HL-60 (cell line): ENCODE results near the gene RCC2.

ENCODE experiments used
- DNase-seq, 2 experiments: peaks; one replicate each; pipeline ENCODE4 v3.0.0-alpha.2; 2010 to 2020; ENCODE audit warnings: low read depth in 1 of 2, low spot score in 1 of 2
- H3K27ac ChIP-seq: fragments of 250-450 bp; sonication (Bioruptor Pico); replicated peaks from 2 replicates; pipeline ENCODE4 v1.5.1; 2020; ENCODE audit warnings: mild to moderate bottlenecking, moderate library complexity
- H3K27me3 ChIP-seq: fragments of 250-450 bp; sonication (Bioruptor Pico); 2 replicates; pipeline ENCODE4 v1.5.1; 2021; ENCODE audit warnings: mild to moderate bottlenecking, moderate library complexity; ENCODE audit not compliant: insufficient read depth, poor library complexity, severe bottlenecking
- H3K4me3 ChIP-seq: replicated peaks from 2 replicates; pipeline ENCODE4 v1.5.1; 2011; ENCODE audit warnings: mild to moderate bottlenecking, control low read depth, low read length; ENCODE audit not compliant: insufficient read depth
- CTCF ChIP-seq: IDR thresholded peaks from one replicate; pipeline ENCODE4 v1.5.1; 2011; ENCODE audit warnings: low read length, control low read depth, inconsistent platforms; ENCODE audit not compliant: insufficient read depth
- GABPA ChIP-seq: IDR thresholded peaks from 2 replicates; pipeline ENCODE4 v1.6.1; 2012; ENCODE audit warnings: low read depth
- POLR2AphosphoS5 ChIP-seq: IDR thresholded peaks from 2 replicates; pipeline ENCODE4 v1.6.1; 2012; ENCODE audit warnings: low read depth
- SPI1 ChIP-seq: IDR thresholded peaks from 2 replicates; pipeline ENCODE4 v1.6.1; 2012; ENCODE audit warnings: low read depth, mild to moderate bottlenecking, borderline replicate concordance
- TF ChIP-seq, protein P1 (sequence below): IDR thresholded peaks from 2 replicates; pipeline ENCODE4 v1.6.1; 2012; ENCODE audit warnings: low read depth; ENCODE audit not compliant: insufficient replicate concordance

Gene RCC2

GRCh38 chr1:17427696-17428660 lies 11.5 kb downstream of the RCC2 start:
- Histone ChIP-seq H3K27ac (no peak overlapping the region), H3K4me3 (no peak overlapping the region), H3K27me3 (no peaks in the 10 kb centered on the region)
- no peak for TF ChIP-seq POLR2AphosphoS5
- no peak for TF ChIP-seq SPI1
- TF ChIP-seq, protein P1, sequence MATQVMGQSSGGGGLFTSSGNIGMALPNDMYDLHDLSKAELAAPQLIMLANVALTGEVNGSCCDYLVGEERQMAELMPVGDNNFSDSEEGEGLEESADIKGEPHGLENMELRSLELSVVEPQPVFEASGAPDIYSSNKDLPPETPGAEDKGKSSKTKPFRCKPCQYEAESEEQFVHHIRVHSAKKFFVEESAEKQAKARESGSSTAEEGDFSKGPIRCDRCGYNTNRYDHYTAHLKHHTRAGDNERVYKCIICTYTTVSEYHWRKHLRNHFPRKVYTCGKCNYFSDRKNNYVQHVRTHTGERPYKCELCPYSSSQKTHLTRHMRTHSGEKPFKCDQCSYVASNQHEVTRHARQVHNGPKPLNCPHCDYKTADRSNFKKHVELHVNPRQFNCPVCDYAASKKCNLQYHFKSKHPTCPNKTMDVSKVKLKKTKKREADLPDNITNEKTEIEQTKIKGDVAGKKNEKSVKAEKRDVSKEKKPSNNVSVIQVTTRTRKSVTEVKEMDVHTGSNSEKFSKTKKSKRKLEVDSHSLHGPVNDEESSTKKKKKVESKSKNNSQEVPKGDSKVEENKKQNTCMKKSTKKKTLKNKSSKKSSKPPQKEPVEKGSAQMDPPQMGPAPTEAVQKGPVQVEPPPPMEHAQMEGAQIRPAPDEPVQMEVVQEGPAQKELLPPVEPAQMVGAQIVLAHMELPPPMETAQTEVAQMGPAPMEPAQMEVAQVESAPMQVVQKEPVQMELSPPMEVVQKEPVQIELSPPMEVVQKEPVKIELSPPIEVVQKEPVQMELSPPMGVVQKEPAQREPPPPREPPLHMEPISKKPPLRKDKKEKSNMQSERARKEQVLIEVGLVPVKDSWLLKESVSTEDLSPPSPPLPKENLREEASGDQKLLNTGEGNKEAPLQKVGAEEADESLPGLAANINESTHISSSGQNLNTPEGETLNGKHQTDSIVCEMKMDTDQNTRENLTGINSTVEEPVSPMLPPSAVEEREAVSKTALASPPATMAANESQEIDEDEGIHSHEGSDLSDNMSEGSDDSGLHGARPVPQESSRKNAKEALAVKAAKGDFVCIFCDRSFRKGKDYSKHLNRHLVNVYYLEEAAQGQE: no peak
- TF ChIP-seq CTCF: no peak
- TF ChIP-seq GABPA: no peak
- DNase-seq: no peak

GRCh38 chr1:17425806-17426600 lies 13.5 kb downstream of the RCC2 start:
- no peak overlapping the region for H3K4me3 ChIP-seq
- H3K27ac ChIP-seq: no peak overlapping the region
- TF ChIP-seq GABPA (no peak), POLR2AphosphoS5 (0 out of 2 replicates have a peak, but pooled peaks have one; percentile 11)
- DNase-seq: no peak
- no peaks in the 10 kb centered on the region for H3K27me3 ChIP-seq

DNA sequence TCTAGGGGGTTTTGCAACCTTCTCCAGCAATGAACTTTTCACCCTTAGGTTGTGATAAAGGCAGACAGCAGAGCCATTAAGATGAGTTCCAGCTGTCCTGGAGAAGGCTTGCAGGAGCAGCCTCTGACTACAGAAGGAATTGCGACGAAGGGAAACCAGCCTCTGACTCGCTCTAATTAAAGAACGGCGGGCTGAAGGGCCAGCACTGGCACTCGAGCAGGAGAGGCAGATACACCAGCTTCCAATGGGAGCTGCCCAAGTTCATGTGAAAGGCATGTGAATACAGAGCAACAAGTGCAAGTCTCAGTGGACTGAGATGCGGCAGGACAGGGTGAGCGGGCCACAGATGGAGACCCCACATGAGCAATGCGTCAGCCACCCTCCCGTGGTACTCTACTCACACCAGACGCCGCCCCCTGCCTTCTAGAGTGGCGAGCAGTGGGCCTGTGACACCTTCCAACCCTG lies 15.7 kb downstream of the RCC2 start:
- Histone ChIP-seq H3K27ac (no peak overlapping the region), H3K4me3 (no peak overlapping the region), H3K27me3 (no peaks in the 10 kb centered on the region)
- no peak for TF ChIP-seq POLR2AphosphoS5
- TF ChIP-seq GABPA: no peak
- no peak for TF ChIP-seq CTCF
- TF ChIP-seq, protein P1: no peak
- TF ChIP-seq SPI1: no peak
- no peak for DNase-seq

- DNase-seq: no peak
Measured at GRCh38 chr1:17422461-17422860, 17.0 kb downstream of the RCC2 start.

More at GRCh38 chr1:17422461-17422860, 17.0 kb downstream of the RCC2 start:
- TF ChIP-seq GABPA: no peak
- no peak for TF ChIP-seq CTCF
- TF ChIP-seq, protein P1: no peak
- TF ChIP-seq SPI1: no peak
- no peak for TF ChIP-seq POLR2AphosphoS5
- Histone ChIP-seq H3K4me3 (no peak overlapping the region), H3K27ac (no peak overlapping the region), H3K27me3 (no peaks in the 10 kb centered on the region)
